PC-3 (cell line): ENCODE measurements around the gene TMEM255B.
A peak's percentile ranks its signal among the peaks of the same experiment; 100 is the strongest.

Experiments used
- CTCF ChIP-seq: fragments of 300-600 bp; sonication (generic); conservative IDR thresholded peaks from 2 replicates; pipeline ENCODE4 v1.5.1; 2017; ENCODE audit warnings: antibody characterized with exemption, low read depth, mild to moderate bottlenecking, low read length
- EZH2 ChIP-seq: fragments of 300-600 bp; sonication (generic); IDR thresholded peaks from one replicate; pipeline ENCODE4 v1.6.1; 2017; ENCODE audit warnings: antibody characterized with exemption, mild to moderate bottlenecking, low read length; ENCODE audit not compliant: unreplicated experiment

- TF ChIP-seq EZH2 (no peak), CTCF (peak; percentile 66)
Observed at GRCh38 chr13:113816946-113817859, 58.2 kb downstream of the TMEM255B start.
